ENCODE data around the gene KATNIP. TPM values are rescaled to one million over a fixed set of nuclear protein-coding genes. Genes with fewer than 3 reads are reported as not detected.

The KATNIP gene
- total RNA-seq = 10 to 100 TPM; 30.2 to 38.7 TPM
- long read RNA-seq, partial matches to known transcripts = 12 of 14 reads
- long read RNA-seq, other reads (novel, unspliced or antisense) = 2 of 14 reads

GRCh38 chr16:27549746-27550581 lies at the start of gene KATNIP, which contains the start of gene GTF3C1:
Gene KATNIP (plus strand): TSS chr16:27550144. CDS start chr16:27550171, 27 bp downstream.
Gene GTF3C1 (minus strand): TSS chr16:27549913. CDS start chr16:27549890, 23 bp downstream.
- ATAC-seq (peak; percentile 99), DNase-seq (peak; percentile 99 to 100)
- intact Hi-C loops (cut with DNase I, micrococcal nuclease) = no loop called here

GRCh38 chr16:27500801-27501200 lies 49.1 kb upstream of the KATNIP start:
- ATAC-seq (no peak), DNase-seq (no peak)
- intact Hi-C loops (cut with DNase I, micrococcal nuclease) = no loop called here

- intact Hi-C loops (cut with DNase I, micrococcal nuclease) = no loop called here
Measured at GRCh38 chr16:27503662-27504061, 46.3 kb upstream of the KATNIP start.

DNA sequence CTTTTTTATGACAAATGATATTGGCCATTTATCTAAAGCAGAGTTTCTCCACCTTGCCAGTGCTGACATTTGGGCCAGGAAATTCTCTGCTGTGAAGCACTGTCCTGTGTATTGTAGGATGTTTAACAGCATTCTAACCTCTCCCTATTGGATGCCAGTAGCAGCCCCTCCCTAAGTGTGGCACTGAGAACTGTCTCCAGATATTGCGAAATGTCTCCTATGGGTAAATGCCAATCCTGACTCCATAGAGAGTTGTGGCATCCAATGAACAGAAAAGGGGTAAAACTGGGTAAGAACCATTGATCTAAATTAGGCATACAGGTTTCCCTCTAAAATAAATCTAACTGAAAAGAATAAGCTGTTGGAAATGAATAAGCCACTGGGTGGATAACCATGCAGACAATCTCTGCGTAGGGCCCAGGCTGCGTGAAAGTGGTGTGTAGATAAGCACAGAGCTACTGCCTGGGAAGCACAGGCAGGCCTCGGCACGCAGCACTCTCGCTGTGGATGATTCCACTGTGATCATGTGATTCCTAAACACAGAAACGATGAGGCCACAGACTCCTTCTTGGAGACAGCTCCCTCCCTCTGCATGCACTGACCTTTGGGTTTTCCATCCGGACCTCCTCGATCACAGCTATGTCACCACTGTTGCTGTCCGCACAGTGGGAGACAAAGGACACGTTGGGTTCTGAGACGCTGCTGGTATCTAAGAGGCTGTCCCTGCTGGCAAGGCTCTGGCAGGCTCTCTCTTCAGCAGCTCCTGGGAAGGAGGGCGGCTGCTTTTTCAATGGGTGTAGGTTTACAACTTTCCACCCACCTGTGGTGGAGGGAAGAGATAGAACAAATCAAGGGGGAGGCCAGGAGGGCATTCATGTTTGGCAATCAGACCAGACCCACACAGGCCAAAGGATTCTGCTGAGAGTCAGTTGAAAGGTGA lies 44.4 kb upstream of the KATNIP start:
- ATAC-seq = no peak
- intact Hi-C loops (cut with DNase I, micrococcal nuclease) = no loop called here
- no peak for DNase-seq

More at GRCh38 chr16:27503662-27504061, 46.3 kb upstream of the KATNIP start:
- ATAC-seq = no peak
- DNase-seq = no peak

GRCh38 chr16:27506771-27507170 lies 43.2 kb upstream of the KATNIP start:
- DNase-seq (no peak), ATAC-seq (no peak)
- intact Hi-C loops (cut with DNase I, micrococcal nuclease) = no loop called here

- intact Hi-C loops (cut with DNase I, micrococcal nuclease) = no loop called here
- ATAC-seq = no peak
- DNase-seq = no peak
Measured at GRCh38 chr16:27508476-27508875, 41.5 kb upstream of the KATNIP start.

DNA sequence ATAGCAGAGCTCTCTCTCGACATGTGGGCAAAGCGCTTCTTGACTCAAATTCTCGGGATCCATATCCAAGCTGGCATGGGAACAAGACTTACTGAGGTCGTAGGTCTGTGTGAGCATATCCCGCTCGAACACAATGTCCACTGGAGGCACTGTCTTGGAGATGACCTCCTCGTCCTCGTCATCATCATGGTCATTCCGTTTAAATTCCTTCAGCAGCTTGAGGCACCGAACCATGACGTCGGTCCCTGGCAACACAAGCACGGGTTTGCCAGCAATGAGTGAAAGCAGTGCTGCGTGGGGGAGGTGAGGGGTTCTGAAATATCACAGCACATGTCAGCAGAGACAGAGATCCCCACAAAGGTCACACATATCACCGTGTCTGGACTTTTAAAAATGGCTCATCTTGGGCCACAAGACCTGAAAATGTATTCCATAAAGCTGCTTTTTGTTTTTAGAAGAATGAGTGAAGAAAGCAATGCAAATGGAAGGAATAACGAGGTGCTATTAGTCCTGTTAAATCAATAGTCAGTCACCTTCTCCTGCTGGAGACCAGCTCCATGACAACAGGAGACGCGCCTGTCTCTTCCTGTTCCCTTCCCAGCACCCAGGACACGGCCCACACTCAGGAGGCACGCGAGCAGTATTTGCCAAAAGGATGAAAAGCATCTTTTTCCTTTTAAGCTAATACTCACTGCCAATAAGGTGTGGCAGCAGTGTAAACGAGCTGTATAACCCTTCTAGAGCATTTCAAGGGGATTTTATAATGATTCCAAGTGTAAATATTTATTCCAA lies 38.1 kb upstream of the KATNIP start:
- ATAC-seq (no peak), DNase-seq (no peak)
- intact Hi-C loops (cut with DNase I, micrococcal nuclease) = no loop called here

GRCh38 chr16:27514806-27515205 lies 35.1 kb upstream of the KATNIP start:
- DNase-seq (peak in 1 of 2 donors; percentile 12), ATAC-seq (no peak)
- intact Hi-C loops (cut with DNase I, micrococcal nuclease) = no loop called here

DNA sequence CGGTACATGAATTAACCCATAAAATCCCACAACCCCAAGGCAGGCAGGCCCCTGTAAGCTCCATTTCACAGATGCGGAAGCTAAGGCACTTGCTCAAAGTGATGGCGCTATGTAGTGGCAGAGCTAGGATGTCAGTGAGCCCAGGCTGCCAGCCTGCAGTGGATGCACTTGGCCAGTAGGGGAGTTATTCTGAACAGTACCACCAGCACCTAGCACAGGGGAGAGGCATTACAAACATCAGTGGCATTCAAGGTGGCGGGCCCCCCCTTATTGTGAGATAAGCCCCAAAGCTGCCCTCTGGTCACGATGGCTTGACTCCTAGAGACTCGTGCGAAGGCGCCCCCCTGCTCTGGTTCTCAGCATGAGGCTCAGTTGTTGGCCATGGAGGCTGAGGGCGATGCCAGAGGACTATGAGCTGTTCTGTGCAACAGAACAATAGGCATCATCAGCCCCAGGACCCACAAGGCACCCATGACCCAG lies 34.0 kb upstream of the KATNIP start:
- intact Hi-C loops (cut with DNase I, micrococcal nuclease) = no loop called here
- peak in 1 of 2 donors; percentile 18 for DNase-seq
- peak; percentile 58 for ATAC-seq

GRCh38 chr16:27516365-27516764 lies 33.6 kb upstream of the KATNIP start:
- ATAC-seq (no peak), DNase-seq (no peak)
- intact Hi-C loops (cut with DNase I, micrococcal nuclease) = no loop called here

GRCh38 chr16:27517664-27518063 lies 32.3 kb upstream of the KATNIP start:
- ATAC-seq (no peak), DNase-seq (no peak)
- intact Hi-C loops (cut with DNase I, micrococcal nuclease) = no loop called here

DNA sequence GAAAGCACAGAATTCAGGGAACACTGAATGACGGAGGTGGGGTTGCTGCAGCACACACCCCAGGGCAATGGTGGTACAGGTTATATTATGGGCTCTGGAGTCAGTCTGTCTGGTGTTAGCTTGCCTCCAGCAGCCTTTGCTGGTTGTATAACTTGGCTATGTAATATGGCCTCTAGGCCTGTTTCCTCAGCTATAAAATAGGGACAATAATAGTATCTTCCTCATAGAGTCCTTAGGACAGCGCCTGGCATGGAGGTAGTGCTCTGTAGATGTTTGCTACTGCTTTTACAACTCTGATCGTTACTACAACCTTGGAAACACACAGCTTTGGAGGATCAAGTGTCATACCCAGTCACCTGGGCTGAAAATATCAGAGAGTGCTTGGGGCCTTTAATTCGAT lies 31.7 kb upstream of the KATNIP start:
- intact Hi-C loops (cut with DNase I, micrococcal nuclease) = no loop called here
- ATAC-seq = peak; percentile 57
- DNase-seq = no peak

GRCh38 chr16:27520982-27521673 lies 28.8 kb upstream of the KATNIP start:
- DNase-seq (no peak), ATAC-seq (no peak)
- intact Hi-C loops (cut with DNase I, micrococcal nuclease) = no loop called here

- DNase-seq = no peak
- intact Hi-C loops (cut with DNase I, micrococcal nuclease) = no loop called here
Measured at GRCh38 chr16:27522173-27522707, 27.7 kb upstream of the KATNIP start.

GRCh38 chr16:27526180-27526579 lies 23.8 kb upstream of the KATNIP start:
- ATAC-seq (no peak), DNase-seq (no peak)
- intact Hi-C loops (cut with DNase I, micrococcal nuclease) = no loop called here

More at GRCh38 chr16:27522173-27522707, 27.7 kb upstream of the KATNIP start:
- no peak for ATAC-seq

DNA sequence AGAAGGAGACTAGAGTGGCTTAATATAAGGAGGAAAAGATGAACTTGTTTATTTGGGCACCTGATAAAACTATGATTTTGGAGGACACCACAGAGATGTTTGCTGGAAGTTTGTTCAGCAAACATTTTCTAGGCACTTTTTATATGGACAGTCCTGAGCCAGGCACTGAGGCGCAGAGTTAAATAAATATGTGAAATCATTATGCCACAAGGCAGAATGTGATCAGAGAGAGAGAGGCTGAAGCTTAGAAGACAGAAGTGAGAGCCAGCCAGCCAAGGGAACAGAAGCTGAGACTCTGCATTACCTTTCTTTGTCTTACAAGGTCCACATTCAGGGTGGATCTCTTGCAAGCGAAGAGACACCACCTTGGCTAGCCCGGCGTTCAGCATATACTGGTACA lies 21.6 kb upstream of the KATNIP start:
- intact Hi-C loops (cut with DNase I, micrococcal nuclease) = no loop called here
- no peak for ATAC-seq
- no peak for DNase-seq

DNA sequence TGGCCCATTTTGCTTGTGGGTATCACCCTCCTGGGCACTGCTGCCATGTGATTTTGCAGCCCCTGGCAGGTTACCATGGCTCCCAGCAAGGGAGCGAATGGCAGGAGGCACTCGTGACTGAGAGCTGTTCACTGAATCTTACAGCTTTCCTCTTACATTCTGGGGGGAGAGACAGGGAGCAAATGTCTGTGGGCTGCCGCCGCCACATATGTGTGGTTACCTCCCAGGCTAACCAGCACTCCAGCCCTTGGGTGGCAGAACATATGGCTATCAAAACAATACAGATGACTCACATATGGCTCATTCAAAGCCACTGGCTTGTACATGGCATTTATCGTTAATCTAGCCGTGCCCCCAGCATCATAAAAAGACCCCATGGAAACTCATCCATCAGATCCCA lies 20.0 kb upstream of the KATNIP start:
- no peak for DNase-seq
- intact Hi-C loops (cut with DNase I, micrococcal nuclease) = no loop called here
- no peak for ATAC-seq

- intact Hi-C loops (cut with DNase I, micrococcal nuclease) = no loop called here
- DNase-seq = no peak
- ATAC-seq = no peak
Measured at GRCh38 chr16:27531186-27531585, 18.8 kb upstream of the KATNIP start.
